HepG2 (cell line): Measurements from ENCODE around the gene XPO5. TPM values are rescaled to one million over a fixed set of nuclear protein-coding genes. Genes with fewer than 3 reads are reported as not detected.
A peak's percentile ranks its signal among the peaks of the same experiment; 100 is the strongest.

Source experiments
- ADNP ChIP-seq: sonication (generic); formaldehyde crosslinking; IDR thresholded peaks from 2 replicates; pipeline ENCODE4 v1.4.0; 2020; ENCODE audit warnings: missing genetic modification reagents
- HDAC1 ChIP-seq: sonication (generic); formaldehyde crosslinking; IDR thresholded peaks from 2 replicates; pipeline ENCODE4 v1.5.1; 2020; ENCODE audit warnings: mild to moderate bottlenecking, missing genetic modification reagents
- HMGA1 ChIP-seq: sonication (generic); formaldehyde crosslinking; conservative IDR thresholded peaks from 2 replicates; pipeline ENCODE4 v1.4.0; 2020; ENCODE audit warnings: missing genetic modification reagents
- HOXA3 ChIP-seq: sonication (generic); formaldehyde crosslinking; IDR thresholded peaks from 2 replicates; pipeline ENCODE4 v1.5.0; 2020; ENCODE audit warnings: missing genetic modification reagents
- HOXA5 ChIP-seq: sonication (generic); formaldehyde crosslinking; IDR thresholded peaks from 2 replicates; pipeline ENCODE4 v1.4.0; 2020; ENCODE audit warnings: missing genetic modification reagents
- MEIS1 ChIP-seq: sonication (generic); formaldehyde crosslinking; IDR thresholded peaks from 2 replicates; pipeline ENCODE4 v1.9.0; 2021; ENCODE audit warnings: mild to moderate bottlenecking, missing genetic modification reagents, moderate library complexity, borderline replicate concordance
- MXD4 ChIP-seq: IDR thresholded peaks from 2 replicates; pipeline ENCODE4 v1.6.1; 2016; ENCODE audit warnings: mild to moderate bottlenecking, missing biosample characterization, missing genetic modification reagents
- NFAT5 ChIP-seq: sonication (generic); formaldehyde crosslinking; IDR thresholded peaks from 2 replicates; pipeline ENCODE4 v1.4.0; 2020; ENCODE audit warnings: missing genetic modification reagents
- RARA ChIP-seq: IDR thresholded peaks from 2 replicates; pipeline ENCODE4 v1.6.1; 2016; ENCODE audit warnings: missing genetic modification reagents, missing compliant biosample characterization
- REPIN1 ChIP-seq: sonication (generic); formaldehyde crosslinking; IDR thresholded peaks from 2 replicates; pipeline ENCODE4 v1.8.0; 2022; ENCODE audit warnings: missing genetic modification reagents, low read depth, mild to moderate bottlenecking, borderline replicate concordance
- SRSF4 ChIP-seq: fragments of 200-400 bp; formaldehyde crosslinking; IDR thresholded peaks from one replicate; pipeline ENCODE4 v1.6.1; 2018; ENCODE audit warnings: mild to moderate bottlenecking, low read depth, low read length, moderate library complexity; ENCODE audit not compliant: poor library complexity, severe bottlenecking
- STAT5B ChIP-seq: sonication (generic); formaldehyde crosslinking; IDR thresholded peaks from 2 replicates; pipeline ENCODE4 v1.4.0; 2020; ENCODE audit warnings: missing genetic modification reagents
- TBX2 ChIP-seq: sonication (generic); formaldehyde crosslinking; IDR thresholded peaks from 2 replicates; pipeline ENCODE4 v1.5.0; 2020; ENCODE audit warnings: missing genetic modification reagents, mild to moderate bottlenecking, borderline replicate concordance
- TSC22D2 ChIP-seq: sonication (generic); formaldehyde crosslinking; IDR thresholded peaks from 2 replicates; pipeline ENCODE4 v1.5.1; 2020; ENCODE audit warnings: missing genetic modification reagents, mild to moderate bottlenecking, borderline replicate concordance
- ZBTB42 ChIP-seq: sonication (generic); formaldehyde crosslinking; IDR thresholded peaks from 2 replicates; pipeline ENCODE4 v1.5.0; 2020; ENCODE audit warnings: mild to moderate bottlenecking, missing genetic modification reagents
- ZNF296 ChIP-seq: sonication (generic); formaldehyde crosslinking; conservative IDR thresholded peaks from 2 replicates; pipeline ENCODE4 v1.5.0; 2020; ENCODE audit warnings: mild to moderate bottlenecking, missing genetic modification reagents
- ZNF331 ChIP-seq: sonication (generic); formaldehyde crosslinking; IDR thresholded peaks from 2 replicates; pipeline ENCODE4 v1.4.0; 2020; ENCODE audit warnings: missing genetic modification reagents
- ZNF639 ChIP-seq: conservative IDR thresholded peaks from 2 replicates; pipeline ENCODE4 v1.6.1; 2018; ENCODE audit warnings: missing genetic modification reagents
- ZNF724P ChIP-seq: sonication (generic); formaldehyde crosslinking; IDR thresholded peaks from 2 replicates; pipeline ENCODE4 v1.8.0; 2022; ENCODE audit warnings: missing genetic modification reagents, borderline replicate concordance
- ZNF737 ChIP-seq: sonication (generic); formaldehyde crosslinking; IDR thresholded peaks from 2 replicates; pipeline ENCODE4 v1.5.0; 2020; ENCODE audit warnings: missing genetic modification reagents, mild to moderate bottlenecking, borderline replicate concordance
- ZNF75D ChIP-seq: sonication (generic); formaldehyde crosslinking; IDR thresholded peaks from 2 replicates; pipeline ENCODE4 v1.8.1; 2023; ENCODE audit warnings: missing genetic modification reagents, mild to moderate bottlenecking, borderline replicate concordance
- ZNF780A ChIP-seq: sonication (generic); formaldehyde crosslinking; IDR thresholded peaks from 2 replicates; pipeline ENCODE4 v1.8.0; 2022; ENCODE audit warnings: mild to moderate bottlenecking, missing genetic modification reagents, moderate library complexity
- polyA plus RNA-seq, 8 experiments: library from polyadenylated mRNA; depleted of rRNA in 3 of 8; stranded (reverse) in 7 of 8; unstranded in 1 of 8; fragments of >200 nt; fragmentation: Illumina TruSeq in 4 of 8; extraction: Trizol in 4 of 8; gene quantifications; 2 replicates each; pipeline versions ENCODE4 v1.2.1 to v1.2.3, GENCODE V29; 2011 to 2016; ENCODE audit warnings: low read depth in 4 of 8, missing spikeins in 1 of 8, mixed read lengths in 1 of 8; ENCODE audit not compliant: insufficient read depth in 1 of 8
- total RNA-seq, 5 experiments: library from RNA; depleted of rRNA; stranded (reverse); fragments of >200 nt; fragmentation: Illumina TruSeq; extraction: Trizol; gene quantifications; 2 replicates each; pipeline ENCODE4 v1.2.3, GENCODE V29; 2016; ENCODE audit warnings: low read depth in 1 of 5

The XPO5 gene
- total and polyA plus RNA-seq, 2 of the 13 experiments (the other 11 are each of a cell fraction or from before 2014, with no cell fraction given) = 52.2 to 68.0 TPM

GRCh38 chr6:43509142-43509983, 66.5 kb downstream of the XPO5 start (continued):
- TF ChIP-seq NFAT5 (CRISPR knock-in tag) (no peak; the same call in 1 of the 2 replicates), ZNF296 (CRISPR knock-in tag) (no peak), HDAC1 (CRISPR knock-in tag) (no peak; the same call in 1 of the 2 replicates), REPIN1 (CRISPR knock-in tag) (0 out of 2 replicates have a peak, but pooled peaks have one; percentile 34), TBX2 (CRISPR knock-in tag) (no peak), ZNF75D (no peak), HOXA3 (CRISPR knock-in tag) (no peak), ZNF737 (no peak), HMGA1 (no peak), HOXA5 (CRISPR knock-in tag) (no peak), ZNF639 (CRISPR knock-in tag) (0 out of 2 replicates have a peak, but pooled peaks have one; percentile 22), ADNP (CRISPR knock-in tag) (no peak), ZNF724P (CRISPR knock-in tag) (peak; percentile 64), RARA (CRISPR knock-in tag) (no peak), MEIS1 (CRISPR knock-in tag) (peak; percentile 66; the same call in 1 of the 2 replicates), ZNF331 (CRISPR knock-in tag) (no peak), MXD4 (0 out of 2 replicates have a peak, but pooled peaks have one; percentile 28), SRSF4 (no peak), TSC22D2 (CRISPR knock-in tag) (0 out of 2 replicates have a peak, but pooled peaks have one; percentile 36), STAT5B (CRISPR knock-in tag) (0 out of 2 replicates have a peak, but pooled peaks have one; percentile 25), ZBTB42 (CRISPR knock-in tag) (0 out of 2 replicates have a peak, but pooled peaks have one; percentile 43), ZNF780A (CRISPR knock-in tag) (no peak)
